Gastrocnemius medialis (tissue), 4 donors: ENCODE results near the gene NUDT5.

Experiments used
- CTCF ChIP-seq, 5 experiments: fragments of 450-650 bp in 3 of 5; fragments of 200-600 bp in 2 of 5; sonication (generic) in 2 of 5; IDR thresholded peaks in 4 of 5; conservative IDR thresholded peaks in 1 of 5; 1 replicate in 4 of 5; 2 replicates in 1 of 5; pipeline ENCODE4 v1.5.1; 2016 to 2019; ENCODE audit warnings: antibody characterized with exemption in 5 of 5, mild to moderate bottlenecking in 3 of 5, moderate library complexity in 3 of 5
- POLR2A ChIP-seq, 2 donors: fragments of 450-650 bp; IDR thresholded peaks; one replicate each; pipeline ENCODE4 v1.6.1; 2017; ENCODE audit warnings: antibody characterized with exemption in 2 of 2, mild to moderate bottlenecking in 2 of 2, moderate library complexity in 2 of 2

GRCh38 chr10:12205082-12205481 is 9.4 kb upstream of the NUDT5 start:
- TF ChIP-seq CTCF (IDR thresholded peaks at IDR 0.05 in 4 of 5, conservative IDR thresholded peaks at IDR 0.05 in 1 of 5) (no peak), POLR2A (IDR thresholded peaks at IDR 0.05) (no peak)
